AG04450 (cell line): Measurements from ENCODE around the gene ANKS1B. TPM values are rescaled to one million over a fixed set of nuclear protein-coding genes. Genes with fewer than 3 reads are reported as not detected.

Experiments
- CTCF ChIA-PET: fragments of 300-600, 350-600 bp; formaldehyde crosslinking; extraction: SDS; loops from one replicate; lab custom pipeline; 2022; ENCODE audit warnings: antibody characterized with exemption, inconsistent platforms; lab: Charles Lee
- POLR2A ChIA-PET: fragments of 350-600 bp; formaldehyde crosslinking; extraction: SDS; loops from one replicate; lab custom pipeline; 2021; ENCODE audit warnings: antibody characterized with exemption, inconsistent platforms; lab: Yijun Ruan, JAX
- DNase-seq: peaks from one replicate; pipeline ENCODE4 v3.0.0-alpha.2; 2011; ENCODE audit warnings: low read depth, low spot score
- H3K27ac ChIP-seq: one replicate; pipeline ENCODE4 v1.5.1; 2012; ENCODE audit warnings: low read depth, low read length, control low read depth
- H3K27me3 ChIP-seq: one replicate; pipeline ENCODE4 v1.6.0; 2012; ENCODE audit warnings: low read length; ENCODE audit not compliant: control insufficient read depth, insufficient read depth
- H3K4me3 ChIP-seq: 2 replicates; pipeline ENCODE4 v1.5.1; 2011; ENCODE audit warnings: mild to moderate bottlenecking, low read depth, low read length, control low read depth
- H3K9me3 ChIP-seq: 2 replicates; pipeline ENCODE4 v1.5.1; 2012; ENCODE audit warnings: low read length; ENCODE audit not compliant: control insufficient read depth, insufficient read depth
- CTCF ChIP-seq: IDR thresholded peaks from 2 replicates; pipeline ENCODE4 v1.5.1; 2011; ENCODE audit warnings: low read depth, low read length, control low read depth, inconsistent platforms
- polyA plus RNA-seq: library from polyadenylated mRNA; depleted of rRNA; stranded (reverse); fragments of >200 nt; gene quantifications from 2 replicates; pipeline ENCODE4 v1.2.3, GENCODE V29; 2011

The ANKS1B gene
- polyA plus RNA-seq, 1 experiment = 0.22 TPM

- H3K27ac ChIP-seq = no peak overlapping the region
- no peak for DNase-seq
- POLR2A ChIA-PET = no interaction called here
- CTCF ChIA-PET = no interaction called here
- H3K9me3 ChIP-seq = no peaks in the 10 kb centered on the region; the same call in 1 of the 2 replicates
- TF ChIP-seq CTCF = no peak
- no peak overlapping the region for H3K4me3 ChIP-seq
- no peaks in the 10 kb centered on the region for H3K27me3 ChIP-seq
These were observed 779.6 kb downstream of the ANKS1B start for GRCh38 chr12:99205111-99205510.

GRCh38 chr12:99201906-99202645, 782.7 kb downstream of the ANKS1B start:
- POLR2A ChIA-PET = no interaction called here
- CTCF ChIA-PET = no interaction called here
- no peaks in the 10 kb centered on the region for H3K27me3 ChIP-seq

GRCh38 chr12:99200711-99201384, 783.9 kb downstream of the ANKS1B start:
- no peak for DNase-seq
- Histone ChIP-seq H3K9me3 (no peaks in the 10 kb centered on the region; the same call in 1 of the 2 replicates), H3K4me3 (no peak overlapping the region), H3K27ac (no peak overlapping the region), H3K27me3 (no peaks in the 10 kb centered on the region)
- POLR2A ChIA-PET = no interaction called here
- TF ChIP-seq CTCF = no peak
- CTCF ChIA-PET = no interaction called here

More at GRCh38 chr12:99201906-99202645, 782.7 kb downstream of the ANKS1B start:
- DNase-seq = no peak
- TF ChIP-seq CTCF = no peak
- Histone ChIP-seq H3K9me3 (no peaks in the 10 kb centered on the region; the same call in 1 of the 2 replicates), H3K27ac (no peak overlapping the region), H3K4me3 (no peak overlapping the region)

GRCh38 chr12:99195474-99195873, 789.3 kb downstream of the ANKS1B start:
- H3K4me3 ChIP-seq = no peak overlapping the region
- no peaks in the 10 kb centered on the region for H3K27me3 ChIP-seq
- H3K9me3 ChIP-seq = no peaks in the 10 kb centered on the region
- ChIA-PET CTCF (no interaction called here), POLR2A (no interaction called here)
- no peak for TF ChIP-seq CTCF
- DNase-seq = no peak
- H3K27ac ChIP-seq = no peak overlapping the region

GRCh38 chr12:99192489-99192888, 792.2 kb downstream of the ANKS1B start:
- Histone ChIP-seq H3K27me3 (no peaks in the 10 kb centered on the region), H3K4me3 (no peak overlapping the region), H3K27ac (no peak overlapping the region), H3K9me3 (no peaks in the 10 kb centered on the region)
- CTCF ChIA-PET = interaction anchor here (0.7 kb wide), 1 partner anchor 87 kb away, joined by 4 read pairs; no protein-coding TSS in a partner anchor
- POLR2A ChIA-PET = no interaction called here
- TF ChIP-seq CTCF = no peak
- no peak for DNase-seq
